HUDEP-2 (cell line): Measurements from ENCODE around the gene FOXC2.
A peak's percentile ranks its signal among the peaks of the same experiment; 100 is the strongest.

ENCODE experiments used
- DNase-seq, 76 experiments: peaks; one replicate each; lab custom pipeline; 2025; ENCODE audit not compliant: unreplicated experiment in 76 of 76; lab: John Stamatoyannopoulos, UW

The FOXC2 gene

DNA sequence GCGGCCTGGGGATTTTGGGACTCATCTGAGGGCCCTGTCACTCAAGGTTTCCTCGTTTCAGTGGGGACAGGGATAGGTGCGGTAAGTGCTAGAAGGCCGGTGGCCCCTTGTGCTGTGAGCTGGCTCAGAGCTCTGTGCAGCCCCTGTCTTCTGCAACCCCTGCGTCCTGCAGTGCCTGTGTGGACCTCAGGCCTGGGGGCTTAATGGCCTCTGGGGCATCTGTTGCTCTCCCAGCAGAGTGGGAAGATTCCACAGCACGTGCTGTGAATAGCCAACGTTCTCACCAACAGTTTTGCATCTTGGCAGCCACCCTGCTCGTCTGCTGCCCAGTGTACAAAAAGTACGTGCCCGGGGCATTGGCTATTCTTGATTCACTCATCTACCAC, 4.9 kb downstream of the FOXC2 start:
- no peak for DNase-seq

DNA sequence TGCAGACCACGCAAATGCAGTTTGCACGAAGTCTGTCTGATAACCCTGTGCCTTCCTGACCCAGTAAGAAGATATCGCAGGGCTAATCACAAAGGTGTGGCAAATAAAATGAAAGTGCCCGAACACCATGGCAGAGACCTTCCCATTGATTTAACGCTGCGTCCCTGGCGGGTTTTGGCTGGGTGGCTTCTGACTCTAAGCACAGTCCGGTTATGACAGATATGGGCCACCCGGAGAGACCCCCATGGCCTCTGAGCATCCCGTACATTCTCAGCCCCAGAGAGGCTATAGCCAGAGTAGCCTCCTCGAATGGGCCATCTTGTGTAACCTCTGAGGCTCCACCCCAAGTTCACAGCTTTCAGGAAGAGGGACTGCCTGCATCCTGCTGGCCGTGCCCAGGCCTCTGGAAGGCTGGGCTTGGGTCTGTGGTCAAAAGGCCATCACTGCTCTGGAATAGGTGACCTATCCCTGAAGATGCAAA, 5.5 kb downstream of the FOXC2 start:
- no peak for DNase-seq

- DNase-seq = no peak
These were observed 6.0 kb downstream of the FOXC2 start for GRCh38 chr16:86572606-86573005.

GRCh38 chr16:86573215-86573614, 6.6 kb downstream of the FOXC2 start:
- no peak for DNase-seq

GRCh38 chr16:86573646-86574508, 7.2 kb downstream of the FOXC2 start:
- DNase-seq = no peak

- no peak for DNase-seq
These were observed 8.0 kb downstream of the FOXC2 start for GRCh38 chr16:86574646-86575045.

GRCh38 chr16:86575095-86575685, 8.6 kb downstream of the FOXC2 start:
- DNase-seq = no peak

GRCh38 chr16:86575754-86576557, 9.3 kb downstream of the FOXC2 start:
- DNase-seq = peak in 51 of 76 experiments; percentile 2 to 61 (median 33)

- DNase-seq = no peak
These were observed 10.1 kb downstream of the FOXC2 start for GRCh38 chr16:86576591-86577313.

DNA sequence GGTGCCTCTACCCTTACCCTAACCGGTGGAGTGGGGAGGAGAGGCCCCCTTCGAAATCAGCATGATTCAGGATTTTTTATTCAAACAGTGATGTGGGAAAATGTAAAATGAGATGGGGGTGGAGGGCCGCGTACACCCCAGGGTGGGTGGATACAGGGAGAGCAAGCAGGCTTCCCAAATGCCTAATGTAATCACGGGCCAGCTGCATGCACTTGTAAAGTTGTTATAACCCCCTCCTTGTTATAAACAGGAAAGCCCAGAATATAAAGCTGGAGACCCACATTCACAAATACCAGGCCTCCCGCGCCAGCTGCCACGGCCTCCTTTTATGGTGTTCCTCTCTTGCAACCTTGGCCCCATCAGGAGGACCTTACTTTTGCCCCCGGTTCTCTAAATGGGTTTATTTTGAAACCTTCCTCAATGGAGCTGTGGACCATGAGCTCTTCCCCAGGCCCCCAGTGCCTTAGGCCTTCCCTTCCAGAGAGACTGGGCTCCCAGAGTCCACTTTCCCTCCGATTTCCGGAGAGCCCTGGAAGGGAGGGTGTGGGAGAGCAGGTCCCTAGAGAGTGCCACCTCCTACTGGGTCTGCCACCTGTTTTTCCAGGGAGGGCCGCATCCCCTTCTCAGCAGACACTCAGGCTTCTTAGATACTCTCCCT, 10.8 kb downstream of the FOXC2 start:
- DNase-seq = no peak

GRCh38 chr16:86578061-86578599, 11.5 kb downstream of the FOXC2 start, which contains the start of gene FOXL1:
Gene FOXL1 (plus strand): TSS chr16:86578549. CDS start chr16:86578724, 175 bp downstream.
- no peak for DNase-seq

GRCh38 chr16:86578611-86579267, 12.1 kb downstream of the FOXC2 start:
- no peak for DNase-seq

DNA sequence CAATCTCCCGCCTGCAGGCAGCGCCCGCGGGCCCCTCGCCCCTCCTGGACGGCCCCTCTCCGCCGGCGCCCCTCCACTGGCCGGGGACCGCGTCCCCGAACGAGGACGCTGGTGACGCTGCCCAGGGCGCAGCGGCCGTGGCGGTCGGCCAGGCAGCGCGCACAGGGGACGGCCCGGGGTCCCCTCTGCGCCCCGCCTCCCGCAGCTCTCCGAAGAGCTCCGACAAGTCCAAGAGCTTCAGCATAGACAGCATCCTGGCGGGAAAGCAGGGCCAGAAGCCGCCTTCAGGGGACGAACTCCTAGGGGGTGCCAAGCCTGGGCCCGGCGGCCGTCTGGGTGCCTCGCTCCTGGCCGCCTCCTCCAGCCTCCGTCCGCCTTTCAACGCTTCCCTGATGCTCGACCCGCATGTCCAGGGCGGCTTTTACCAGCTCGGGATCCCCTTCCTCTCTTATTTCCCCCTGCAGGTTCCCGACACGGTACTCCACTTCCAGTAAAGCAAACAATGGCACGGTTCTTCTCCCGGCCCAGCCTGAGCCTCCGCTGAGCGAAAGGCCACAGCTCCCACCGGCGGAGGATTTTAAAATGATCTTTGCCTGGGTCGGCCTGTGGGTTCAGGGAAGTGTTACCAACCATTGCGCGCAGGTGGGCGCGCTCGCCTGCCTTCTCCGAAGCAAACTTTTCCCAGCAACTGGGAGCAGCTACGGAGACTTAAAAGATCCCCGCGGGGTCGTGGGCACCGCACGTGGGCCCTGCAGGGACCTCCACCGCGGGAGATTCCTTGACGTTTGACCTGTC, 12.8 kb downstream of the FOXC2 start:
- no peak for DNase-seq

GRCh38 chr16:86580063-86580790, 13.6 kb downstream of the FOXC2 start:
- DNase-seq = no peak

DNA sequence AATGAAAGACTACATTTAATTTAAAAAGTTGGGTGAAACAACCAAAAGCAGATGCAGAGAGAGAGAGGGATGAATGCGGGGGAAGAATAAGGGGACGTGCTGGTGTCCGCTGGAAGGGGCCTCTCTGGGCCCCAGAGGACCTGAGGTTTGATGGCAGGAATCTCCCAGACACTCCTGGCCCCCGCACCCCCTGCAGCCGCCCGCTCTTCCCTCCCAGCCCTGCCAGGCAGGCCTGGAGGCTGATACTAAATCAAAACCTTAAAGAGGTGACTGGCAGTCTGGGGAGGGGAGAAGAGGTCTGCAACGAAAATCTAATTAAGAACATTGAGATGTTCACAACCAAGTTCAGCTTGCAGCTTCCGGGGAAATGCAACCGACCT, 14.2 kb downstream of the FOXC2 start:
- no peak for DNase-seq

DNA sequence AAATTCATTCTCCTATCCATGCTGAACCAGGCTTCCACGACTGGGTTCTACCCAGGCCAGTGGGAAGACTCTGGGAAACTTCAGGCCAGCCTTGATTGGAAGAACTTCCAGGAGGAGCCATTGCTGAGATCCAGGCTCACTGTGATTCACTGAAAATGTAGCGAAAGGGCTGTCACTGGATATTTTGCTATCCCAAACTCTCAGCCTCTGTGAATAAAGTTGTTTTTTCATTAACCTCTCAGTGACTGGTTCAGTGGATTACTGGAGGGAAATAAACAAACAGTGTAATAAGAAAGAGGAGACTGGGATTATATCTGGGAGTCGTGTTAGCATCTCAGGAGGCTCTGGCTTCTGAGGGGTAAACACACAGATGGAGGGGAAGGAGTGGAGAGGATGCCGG, 14.8 kb downstream of the FOXC2 start:
- no peak for DNase-seq

DNA sequence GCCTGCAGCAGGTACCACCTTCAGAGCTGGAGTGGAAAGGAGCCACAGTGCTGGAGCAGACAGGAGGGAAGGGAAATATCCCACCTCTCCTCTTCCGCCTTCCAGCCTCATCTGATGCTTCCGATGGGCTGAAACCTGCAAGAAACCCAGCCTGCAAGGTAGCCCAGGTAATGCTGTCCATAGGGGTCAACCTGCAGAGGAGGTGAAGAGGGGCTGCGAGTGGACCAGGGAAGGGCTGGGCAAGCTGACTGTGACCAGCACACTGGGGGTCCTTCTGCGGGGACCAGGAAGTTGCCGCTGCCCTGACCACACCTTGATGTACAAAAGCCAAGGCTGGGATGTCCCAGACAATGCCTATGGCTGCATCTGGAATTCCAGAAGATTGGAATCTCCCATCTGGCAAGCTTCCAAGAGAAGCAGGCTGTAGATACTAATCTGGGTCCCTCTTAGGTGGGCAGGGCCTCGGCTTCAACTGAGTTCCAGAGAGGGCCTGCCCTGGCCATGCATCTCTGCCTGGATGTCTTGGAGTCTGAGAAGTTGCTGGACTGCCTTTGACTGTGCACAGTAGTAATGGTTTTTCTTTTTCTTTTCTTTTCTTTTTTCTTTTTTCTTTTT, 17.5 kb downstream of the FOXC2 start:
- no peak for DNase-seq
